T-helper 17 cell (primary cell): ENCODE data around the gene OMA1. TPM values are rescaled to one million over a fixed set of nuclear protein-coding genes. Genes with fewer than 3 reads are reported as not detected.

Experiments
- ATAC-seq: fragments of 150-1000 bp; cut with Tn5 transposase; 2 replicates; pipeline ENCODE4 v1.10.0; 2021; ENCODE audit warnings: mild to moderate bottlenecking, moderate library complexity
- DNase-seq, 3 donors: peaks; one replicate each; pipeline versions ENCODE4 v3.0.0 to v3.0.0-alpha.2; 2020 to 2021
- H3K9me3 ChIP-seq: one replicate; pipeline ENCODE4 v1.7.0; 2013; ENCODE audit warnings: low read length, mild to moderate bottlenecking; ENCODE audit not compliant: control insufficient read depth, poor library complexity, severe bottlenecking
- H3K27ac Mint-ChIP-seq: one replicate; pipeline ENCODE4 v1.8.0; 2022; ENCODE audit warnings: mild to moderate bottlenecking, moderate library complexity, mixed read lengths
- H3K27me3 Mint-ChIP-seq: one replicate; pipeline ENCODE4 v1.8.0; 2022; ENCODE audit warnings: mixed read lengths
- H3K36me3 Mint-ChIP-seq: one replicate; pipeline ENCODE4 v1.8.0; 2022; ENCODE audit warnings: low read depth, mixed read lengths
- H3K4me1 Mint-ChIP-seq: one replicate; pipeline ENCODE4 v1.8.0; 2022; ENCODE audit warnings: mild to moderate bottlenecking, mixed read lengths
- H3K4me3 Mint-ChIP-seq: one replicate; pipeline ENCODE4 v1.8.0; 2022; ENCODE audit warnings: mild to moderate bottlenecking, moderate library complexity, mixed read lengths
- total RNA-seq, 4 donors: library from RNA in 2 of 4; stranded (reverse) in 2 of 4; gene quantifications; one replicate each; pipeline ENCODE4 v1.2.3 and lab custom pipeline; 2022 to 2026

OMA1 gene
- total RNA-seq, 2 donors from 2014 or later, result 27.1 to 29.8 TPM

- DNase-seq, result no peak
- Mint-ChIP-seq H3K27ac (no peak overlapping the region), H3K36me3 (peaks cover 6% of the 10 kb centered on the region), H3K4me1 (peaks cover 8% of the 10 kb centered on the region), H3K4me3 (no peak overlapping the region), H3K27me3 (no peaks in the 10 kb centered on the region)
- no peak for ATAC-seq
- no peaks in the 10 kb centered on the region for H3K9me3 ChIP-seq
Measured at GRCh38 chr1:58487002-58487401, 59.5 kb downstream of the OMA1 start.

DNA sequence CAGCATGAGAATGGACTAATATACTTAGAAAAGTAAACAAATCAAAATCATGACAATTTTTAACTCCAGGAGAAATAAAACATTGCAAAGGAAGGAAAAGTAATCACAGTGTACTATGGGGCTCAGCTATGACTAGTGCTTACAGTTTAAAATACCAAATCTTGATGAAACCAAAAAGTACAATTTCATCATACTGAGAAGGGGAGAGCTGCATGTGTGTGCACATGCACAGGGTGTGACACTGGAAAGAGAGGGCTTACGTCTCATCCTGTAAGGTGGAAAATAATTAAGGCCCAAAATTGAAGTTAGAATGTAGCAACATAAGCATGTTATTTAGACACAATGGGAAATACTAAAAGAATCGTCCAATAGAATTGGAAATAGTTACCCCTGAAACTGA, 64.6 kb downstream of the OMA1 start:
- peaks cover 5% of the 10 kb centered on the region for H3K4me1 Mint-ChIP-seq
- no peaks in the 10 kb centered on the region for H3K9me3 ChIP-seq
- ATAC-seq, result no peak
- H3K27ac Mint-ChIP-seq, result no peak overlapping the region
- no peaks in the 10 kb centered on the region for H3K27me3 Mint-ChIP-seq
- no peak overlapping the region for H3K4me3 Mint-ChIP-seq
- no peak for DNase-seq
- H3K36me3 Mint-ChIP-seq, result peaks cover 15% of the 10 kb centered on the region

DNA sequence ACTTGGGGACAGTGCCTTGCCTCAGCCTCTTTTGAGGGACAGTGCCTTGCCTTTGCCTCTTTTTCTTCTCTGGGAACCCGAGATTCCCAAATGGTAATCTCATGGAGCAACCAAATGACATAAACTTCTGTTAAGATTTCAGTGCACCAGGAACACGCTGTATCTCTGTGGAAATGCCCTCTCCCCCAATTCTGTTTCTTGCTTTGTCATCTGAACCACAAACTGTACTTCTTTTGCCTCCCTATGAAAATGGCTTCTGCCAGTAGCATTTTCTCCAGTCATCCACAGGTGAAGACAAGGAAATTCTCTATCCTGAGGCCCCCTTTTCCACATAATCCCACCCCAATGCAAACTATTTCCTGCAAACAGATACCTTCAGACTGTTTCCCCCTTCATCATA, 66.3 kb downstream of the OMA1 start:
- H3K9me3 ChIP-seq, result no peaks in the 10 kb centered on the region
- DNase-seq (no peak), ATAC-seq (no peak)
- Mint-ChIP-seq H3K4me3 (no peak overlapping the region), H3K27ac (no peak overlapping the region), H3K4me1 (no peaks in the 10 kb centered on the region), H3K27me3 (no peaks in the 10 kb centered on the region), H3K36me3 (peaks cover 10% of the 10 kb centered on the region)

- H3K36me3 Mint-ChIP-seq, result peaks cover 13% of the 10 kb centered on the region
- ATAC-seq (no peak), DNase-seq (no peak)
- H3K4me3 Mint-ChIP-seq, result no peak overlapping the region
- H3K27ac Mint-ChIP-seq, result no peak overlapping the region
- H3K4me1 Mint-ChIP-seq, result no peaks in the 10 kb centered on the region
- H3K9me3 ChIP-seq, result no peaks in the 10 kb centered on the region
- H3K27me3 Mint-ChIP-seq, result no peaks in the 10 kb centered on the region
Measured at GRCh38 chr1:58477390-58477789, 69.1 kb downstream of the OMA1 start.

GRCh38 chr1:58476179-58476578, 70.3 kb downstream of the OMA1 start:
- H3K9me3 ChIP-seq, result no peaks in the 10 kb centered on the region
- Mint-ChIP-seq H3K36me3 (peaks cover 7% of the 10 kb centered on the region), H3K27me3 (no peaks in the 10 kb centered on the region), H3K4me1 (no peaks in the 10 kb centered on the region), H3K4me3 (no peak overlapping the region), H3K27ac (no peak overlapping the region)
- no peak for ATAC-seq
- DNase-seq, result no peak

DNA sequence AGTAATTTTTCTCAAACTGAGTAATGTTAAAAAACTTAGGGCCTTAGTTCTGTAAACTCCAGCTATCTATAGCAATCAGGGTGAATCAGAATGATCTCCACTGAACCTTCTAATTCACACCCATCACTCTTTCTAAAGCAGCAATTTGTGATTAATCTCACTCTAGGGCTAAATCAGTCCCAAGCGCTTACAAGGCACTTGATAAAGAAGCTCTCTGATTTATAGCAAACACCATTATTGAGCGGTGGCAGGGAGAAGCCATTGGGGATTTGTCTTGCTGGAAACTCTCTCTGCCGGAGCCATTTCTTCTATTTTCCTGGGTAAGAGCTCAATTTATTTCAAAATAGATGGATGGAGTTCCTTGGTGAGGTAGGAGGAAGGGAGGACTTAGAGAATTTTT, 77.0 kb downstream of the OMA1 start:
- Mint-ChIP-seq H3K4me3 (no peak overlapping the region), H3K27me3 (no peaks in the 10 kb centered on the region), H3K36me3 (peaks cover 6% of the 10 kb centered on the region), H3K4me1 (no peaks in the 10 kb centered on the region), H3K27ac (no peak overlapping the region)
- no peaks in the 10 kb centered on the region for H3K9me3 ChIP-seq
- DNase-seq (no peak), ATAC-seq (no peak)

DNA sequence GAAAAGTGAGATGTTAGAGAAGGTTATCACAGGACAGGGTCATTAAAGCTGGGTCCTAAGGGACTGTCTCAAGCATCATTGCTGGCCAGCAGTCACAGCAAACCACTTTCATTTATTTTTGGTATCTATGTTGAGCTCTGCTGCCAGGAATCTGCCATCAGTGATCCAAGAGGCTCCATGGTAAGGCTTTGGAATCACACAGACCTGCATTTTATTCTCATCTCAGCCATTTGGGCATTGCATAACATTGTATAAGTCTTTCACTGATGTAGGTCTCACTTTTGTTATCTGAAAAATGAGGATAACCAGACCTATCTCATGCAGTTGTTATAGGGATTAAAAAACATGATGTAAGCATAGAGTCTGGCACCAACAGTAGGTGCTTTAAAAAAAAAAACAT, 77.5 kb downstream of the OMA1 start:
- ATAC-seq (no peak), DNase-seq (no peak)
- no peak overlapping the region for H3K27ac Mint-ChIP-seq
- H3K27me3 Mint-ChIP-seq, result no peaks in the 10 kb centered on the region
- no peaks in the 10 kb centered on the region for H3K4me1 Mint-ChIP-seq
- H3K9me3 ChIP-seq, result no peaks in the 10 kb centered on the region
- peaks cover 6% of the 10 kb centered on the region for H3K36me3 Mint-ChIP-seq
- no peak overlapping the region for H3K4me3 Mint-ChIP-seq

- ATAC-seq (no peak), DNase-seq (no peak)
- H3K9me3 ChIP-seq, result no peaks in the 10 kb centered on the region
- Mint-ChIP-seq H3K27me3 (peaks cover 2% of the 10 kb centered on the region), H3K4me3 (no peak overlapping the region), H3K27ac (no peak overlapping the region), H3K4me1 (no peaks in the 10 kb centered on the region), H3K36me3 (peaks cover 3% of the 10 kb centered on the region)
Measured at GRCh38 chr1:58468612-58469011, 77.9 kb downstream of the OMA1 start.

DNA sequence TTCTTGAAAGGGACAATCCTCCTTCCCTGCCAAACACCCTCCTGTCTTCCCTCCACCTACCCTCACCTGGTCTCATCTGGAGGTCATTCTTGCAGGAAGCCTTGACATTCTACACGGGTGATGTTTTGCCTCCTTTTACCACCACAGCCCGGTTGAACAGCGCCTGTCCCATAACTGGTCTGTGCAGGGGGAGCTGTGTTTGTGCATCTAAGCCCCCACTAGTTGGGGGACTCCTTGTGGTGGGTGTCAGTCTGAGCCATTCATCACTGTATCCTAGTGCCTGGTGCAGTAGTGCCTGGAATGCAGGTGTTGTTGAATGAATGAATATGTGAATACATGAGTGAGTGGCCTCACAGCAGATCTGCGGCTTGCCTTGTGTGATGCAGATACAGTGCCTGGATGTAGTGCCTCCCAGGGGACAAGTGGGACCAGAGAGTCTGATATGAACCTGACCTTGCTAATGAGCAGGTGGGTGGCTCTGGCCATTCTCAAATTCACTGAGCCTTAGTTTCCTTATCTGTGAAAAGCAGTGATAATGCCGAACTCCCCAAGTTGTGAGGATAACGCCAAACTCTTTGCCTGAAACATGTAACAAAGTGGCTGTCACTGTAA, 79.8 kb downstream of the OMA1 start:
- no peaks in the 10 kb centered on the region for H3K4me1 Mint-ChIP-seq
- H3K9me3 ChIP-seq, result no peaks in the 10 kb centered on the region
- peaks cover 3% of the 10 kb centered on the region for H3K36me3 Mint-ChIP-seq
- no peak overlapping the region for H3K4me3 Mint-ChIP-seq
- no peak for ATAC-seq
- DNase-seq, result no peak
- H3K27ac Mint-ChIP-seq, result no peak overlapping the region
- H3K27me3 Mint-ChIP-seq, result peaks cover 4% of the 10 kb centered on the region

GRCh38 chr1:58465825-58466629, 80.5 kb downstream of the OMA1 start:
- Mint-ChIP-seq H3K4me3 (no peak overlapping the region), H3K36me3 (peaks cover 3% of the 10 kb centered on the region), H3K27ac (no peak overlapping the region), H3K27me3 (peaks cover 4% of the 10 kb centered on the region), H3K4me1 (no peaks in the 10 kb centered on the region)
- DNase-seq (no peak), ATAC-seq (no peak)
- no peaks in the 10 kb centered on the region for H3K9me3 ChIP-seq

GRCh38 chr1:58465176-58465575, 81.3 kb downstream of the OMA1 start:
- Mint-ChIP-seq H3K4me3 (no peak overlapping the region), H3K36me3 (peaks cover 3% of the 10 kb centered on the region), H3K27me3 (peaks cover 4% of the 10 kb centered on the region), H3K27ac (no peak overlapping the region), H3K4me1 (no peaks in the 10 kb centered on the region)
- ATAC-seq (no peak), DNase-seq (no peak)
- no peaks in the 10 kb centered on the region for H3K9me3 ChIP-seq

- no peaks in the 10 kb centered on the region for H3K36me3 Mint-ChIP-seq
- H3K4me1 Mint-ChIP-seq, result no peaks in the 10 kb centered on the region
- no peak for ATAC-seq
- H3K27me3 Mint-ChIP-seq, result peaks cover 9% of the 10 kb centered on the region
- H3K4me3 Mint-ChIP-seq, result no peak overlapping the region
- H3K9me3 ChIP-seq, result no peaks in the 10 kb centered on the region
- H3K27ac Mint-ChIP-seq, result no peak overlapping the region
- no peak for DNase-seq
Measured at GRCh38 chr1:58460469-58460868, 86.1 kb downstream of the OMA1 start.

DNA sequence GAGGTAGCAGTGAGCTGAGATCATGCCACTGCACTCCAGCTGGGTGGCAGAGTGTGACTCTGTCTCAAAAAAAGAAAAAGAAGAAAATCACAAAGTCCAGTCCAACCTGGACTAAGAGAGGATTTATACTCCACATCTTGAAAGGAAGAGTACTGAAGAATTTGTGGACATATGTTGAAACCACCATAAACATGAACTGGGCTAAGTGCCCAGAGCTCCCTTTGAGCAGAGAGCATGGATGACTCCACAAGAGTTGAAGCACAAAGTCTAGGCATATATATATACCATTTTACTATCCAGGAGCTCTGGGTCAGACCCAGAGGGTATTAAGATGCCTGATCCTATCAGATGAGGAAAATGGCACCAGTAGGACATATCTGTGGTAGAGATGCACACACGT, 86.6 kb downstream of the OMA1 start:
- DNase-seq (no peak), ATAC-seq (no peak)
- Mint-ChIP-seq H3K4me3 (no peak overlapping the region), H3K36me3 (no peaks in the 10 kb centered on the region), H3K27ac (no peak overlapping the region), H3K27me3 (peaks cover 9% of the 10 kb centered on the region), H3K4me1 (no peaks in the 10 kb centered on the region)
- no peaks in the 10 kb centered on the region for H3K9me3 ChIP-seq
